Suppressor macrophage (primary cell): Measurements from ENCODE around the gene SYNE4.
"Not testable (repeated sequence)": the region's sequence is repeated elsewhere in the genome, so short reads cannot be mapped to it uniquely, and the experiment has no call there.

Experiments used
- DNase-seq, 4 experiments: peaks; one replicate each; pipeline ENCODE4 v3.0.0-alpha.2; 2020 to 2022
- total RNA-seq, 17 experiments: gene quantifications; one replicate each; lab custom pipeline; 2026; ENCODE audit warnings: mixed read lengths in 6 of 17, inconsistent platforms in 3 of 17; lab: John Stamatoyannopoulos, UW

SYNE4 gene, protein sequence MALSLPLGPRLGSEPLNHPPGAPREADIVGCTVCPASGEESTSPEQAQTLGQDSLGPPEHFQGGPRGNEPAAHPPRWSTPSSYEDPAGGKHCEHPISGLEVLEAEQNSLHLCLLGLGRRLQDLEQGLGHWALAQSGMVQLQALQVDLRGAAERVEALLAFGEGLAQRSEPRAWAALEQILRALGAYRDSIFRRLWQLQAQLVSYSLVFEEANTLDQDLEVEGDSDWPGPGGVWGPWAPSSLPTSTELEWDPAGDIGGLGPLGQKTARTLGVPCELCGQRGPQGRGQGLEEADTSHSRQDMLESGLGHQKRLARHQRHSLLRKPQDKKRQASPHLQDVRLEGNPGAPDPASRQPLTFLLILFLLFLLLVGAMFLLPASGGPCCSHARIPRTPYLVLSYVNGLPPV
- 0 to 1.1 (median 0.08) reads per million in 17 experiments for total RNA-seq

- no peak for DNase-seq
Observed at GRCh38 chr19:36008336-36008978, at the start of gene SYNE4. TSS of gene SYNE4 (minus strand) at chr19:36008813. CDS start at chr19:36008681, 132 bp downstream.

DNA sequence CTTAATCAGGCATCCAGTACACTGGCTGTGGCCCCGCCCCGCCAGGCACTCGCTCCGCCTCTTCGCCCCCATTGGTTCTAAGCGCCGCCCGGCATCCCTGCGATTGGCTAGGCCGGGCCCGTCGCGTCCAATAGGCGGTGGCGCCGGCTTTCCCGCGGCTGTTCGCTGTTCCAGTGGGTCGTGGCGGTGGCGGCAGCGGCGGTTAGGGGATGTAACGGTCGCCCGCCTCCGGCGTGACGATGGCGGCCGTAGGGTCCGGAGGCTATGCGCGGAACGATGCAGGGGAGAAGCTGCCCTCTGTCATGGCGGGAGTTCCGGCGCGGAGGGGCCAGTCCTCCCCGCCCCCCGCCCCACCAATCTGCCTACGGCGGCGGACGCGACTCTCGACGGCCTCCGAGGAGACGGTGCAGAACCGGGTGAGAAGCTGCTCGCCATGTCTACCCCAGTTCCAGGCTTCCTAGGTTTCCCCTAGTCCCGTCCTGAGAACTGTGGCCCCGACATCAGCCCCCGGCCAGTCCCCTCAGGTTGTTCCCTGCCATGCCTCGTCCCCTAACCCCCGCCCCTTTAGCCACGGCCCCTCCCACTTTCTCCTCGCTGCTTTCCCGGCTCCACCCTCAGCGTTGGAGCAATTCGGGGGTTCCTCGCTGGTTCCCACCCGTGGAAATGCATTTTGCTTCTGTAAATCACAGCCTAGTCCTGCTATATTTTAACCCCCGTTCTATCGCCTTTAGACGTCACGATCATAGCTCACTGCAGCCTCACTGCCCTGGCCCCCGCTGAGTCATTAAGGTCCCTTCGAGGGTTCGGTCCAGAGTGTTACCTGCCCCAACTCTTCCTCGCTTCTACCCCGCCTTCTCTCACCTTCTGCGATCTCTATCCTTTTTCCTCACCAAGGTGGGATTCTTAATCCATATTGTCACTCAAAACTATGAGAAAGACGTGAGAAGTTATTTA, 46.4 kb upstream of the SYNE4 start, which contains the start of gene WDR62:
Gene WDR62, plus strand, starts transcription at position 165 of the 954 bp plus-strand sequence. Its CDS starts 75 bp downstream, at position 240.
- peak; percentile 97 to 98 (median 98) for DNase-seq

- peak; percentile 100 for DNase-seq
Observed at GRCh38 chr19:36054119-36054732, 45.6 kb upstream of the SYNE4 start, which contains the start of gene THAP8. TSS of gene THAP8 (minus strand) at chr19:36054285. CDS start at chr19:36054217, 68 bp downstream.

DNA sequence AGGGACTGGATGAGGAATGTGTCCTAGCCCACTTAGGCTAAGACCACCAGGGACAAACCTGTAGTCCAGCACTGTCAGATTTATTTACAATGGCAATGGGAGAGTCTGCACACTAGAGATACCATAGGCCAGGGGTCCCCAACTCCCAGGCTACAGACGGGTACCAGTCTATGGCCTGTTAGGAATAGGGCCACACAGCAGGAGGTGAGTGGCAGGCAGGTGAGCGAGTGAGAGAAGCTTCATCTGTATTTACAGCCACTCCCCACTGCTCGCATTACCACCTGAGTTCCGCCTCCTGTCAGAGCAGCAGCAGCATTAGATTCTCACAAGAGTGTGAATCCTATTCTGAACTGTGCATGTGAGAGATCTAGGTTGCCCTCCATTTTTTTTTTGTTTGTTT, 43.0 kb upstream of the SYNE4 start:
- DNase-seq: no peak

DNA sequence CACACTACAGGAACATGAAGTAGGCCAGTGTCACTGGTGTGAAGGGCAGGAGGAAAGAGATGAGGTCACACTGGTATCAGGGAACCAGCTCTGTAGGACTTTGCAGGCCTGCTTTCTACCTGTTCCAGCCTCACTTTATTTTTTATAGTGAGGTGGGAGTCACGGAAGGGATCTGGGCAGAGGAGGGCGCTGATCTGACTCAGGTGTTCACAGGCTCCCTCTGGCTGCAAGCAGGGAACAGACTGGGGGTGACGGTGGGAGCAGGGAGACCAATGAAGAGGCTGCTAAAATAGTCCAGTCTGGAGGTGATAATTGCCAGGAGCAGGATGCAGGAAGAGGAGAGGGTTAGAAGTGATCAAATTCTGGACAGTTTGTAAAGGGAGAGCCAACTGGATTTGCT, 42.6 kb upstream of the SYNE4 start:
- DNase-seq: no peak

DNA sequence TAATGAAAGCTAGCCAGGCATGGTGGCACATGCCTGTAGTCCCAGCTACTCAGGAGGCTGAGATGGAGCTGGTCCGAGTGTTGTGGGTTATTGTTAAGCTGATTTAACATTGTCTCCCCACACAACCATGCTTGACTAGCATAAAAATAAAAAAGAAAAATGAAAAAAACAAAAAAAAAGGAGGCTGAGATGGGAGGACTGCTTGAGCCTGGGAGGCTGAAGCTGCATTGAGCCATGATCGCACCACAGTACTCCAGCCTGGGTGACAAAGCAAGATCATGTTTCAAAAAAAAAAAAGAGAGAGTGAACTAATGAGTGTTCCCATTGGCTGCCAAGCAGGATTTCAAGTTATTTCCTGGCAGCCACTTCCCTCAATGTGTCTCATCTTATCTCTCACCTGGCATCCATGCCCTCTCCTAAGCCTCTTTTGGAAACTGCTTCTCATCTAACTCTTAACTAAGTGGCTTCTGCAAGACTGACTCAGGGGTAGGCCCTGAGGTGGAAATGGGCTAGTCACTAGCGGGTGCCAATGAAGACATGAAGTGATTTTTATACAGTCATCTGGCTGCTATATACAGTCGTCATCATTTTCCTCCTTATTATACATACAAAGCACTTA, 40.6 kb upstream of the SYNE4 start:
- no peak for DNase-seq

DNA sequence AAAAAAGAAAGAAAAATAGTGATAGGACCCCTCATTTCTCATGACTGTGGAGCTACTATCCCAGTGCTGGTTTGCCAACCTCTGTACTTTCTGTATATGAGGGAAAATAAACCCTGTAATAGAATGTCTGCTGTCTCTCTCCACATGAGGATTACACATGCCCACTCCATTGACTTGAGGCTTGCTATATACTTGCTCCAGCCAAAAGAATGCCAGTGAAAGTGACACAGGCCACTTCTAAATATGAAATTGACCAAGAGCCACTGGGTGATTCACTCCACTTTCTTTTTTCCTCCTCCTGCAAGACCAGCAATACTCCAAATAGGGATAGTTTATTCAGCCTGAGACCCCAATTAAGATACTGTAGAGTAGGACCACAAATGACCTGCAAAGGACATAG, 39.2 kb upstream of the SYNE4 start:
- DNase-seq: no peak

DNA sequence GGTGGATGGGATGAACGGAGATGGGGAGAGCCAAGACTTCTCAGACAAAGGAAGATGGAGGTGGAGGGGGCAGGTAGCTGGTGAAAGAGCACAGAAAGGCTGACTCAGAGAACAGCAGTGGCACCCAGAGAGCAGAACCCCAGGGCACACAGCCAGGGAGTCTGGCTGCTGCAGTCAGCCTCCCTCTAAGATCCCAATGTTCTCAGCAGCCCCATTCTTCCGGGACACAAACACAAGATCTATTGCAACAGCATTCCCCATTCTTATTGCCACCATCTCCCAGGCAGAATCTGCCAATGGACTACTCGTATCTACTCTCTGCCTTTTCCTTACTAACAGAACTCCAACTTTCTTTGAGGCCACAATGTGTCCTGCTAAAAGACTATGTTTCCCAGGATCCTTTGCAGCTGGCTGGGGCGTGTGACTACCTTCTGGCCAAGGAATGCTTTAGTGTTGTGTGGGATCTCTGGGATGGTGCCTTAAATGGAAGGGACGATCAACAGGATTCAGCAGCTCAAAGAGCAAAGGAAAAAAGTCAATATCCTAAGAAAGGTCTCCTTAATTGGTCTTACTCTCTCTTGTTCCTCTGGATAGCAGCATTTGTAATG, 37.9 kb upstream of the SYNE4 start:
- no peak for DNase-seq

GRCh38 chr19:36043952-36044351, 35.3 kb upstream of the SYNE4 start:
- no peak for DNase-seq

DNA sequence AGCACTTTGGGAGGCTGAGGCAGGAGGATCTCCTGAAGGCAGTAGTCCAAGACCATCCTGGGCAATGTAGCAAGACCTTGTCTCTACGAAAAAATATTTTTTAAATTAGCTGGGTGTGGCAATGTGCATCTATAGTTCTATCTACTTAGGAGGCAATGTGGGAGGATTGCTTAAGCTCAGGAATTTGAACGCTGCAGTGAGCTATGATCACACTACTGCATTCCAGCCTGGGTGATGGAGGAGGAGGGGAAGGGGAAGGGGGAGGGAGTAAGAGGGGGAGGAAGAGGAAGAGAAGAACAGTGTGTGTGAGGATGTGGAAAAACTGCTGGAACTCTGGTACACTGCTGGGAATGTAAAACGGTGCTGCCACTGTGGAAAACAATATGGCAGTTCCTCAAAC, 33.2 kb upstream of the SYNE4 start:
- peak; percentile 41 to 76 (median 63) for DNase-seq

DNA sequence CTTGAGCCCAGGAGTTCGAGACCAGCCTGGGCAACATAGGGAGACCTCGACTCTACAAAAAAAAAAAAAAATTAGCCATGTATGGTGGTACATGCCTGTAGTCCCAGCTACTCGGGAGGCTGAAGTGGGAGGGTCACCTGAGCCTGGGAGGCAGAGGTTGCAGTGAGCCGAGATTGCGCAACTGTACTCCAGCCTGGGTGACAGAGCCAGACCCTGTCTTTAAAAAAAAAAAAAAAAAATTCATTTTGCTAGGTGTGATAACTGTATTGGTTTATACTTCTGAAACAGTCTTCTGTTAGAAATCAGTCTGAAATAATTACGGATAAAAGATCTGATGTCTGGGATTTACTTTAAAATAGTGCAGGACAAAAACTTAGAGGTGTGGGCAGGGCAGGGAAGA, 32.5 kb upstream of the SYNE4 start:
- not testable (repeated sequence) for DNase-seq

DNA sequence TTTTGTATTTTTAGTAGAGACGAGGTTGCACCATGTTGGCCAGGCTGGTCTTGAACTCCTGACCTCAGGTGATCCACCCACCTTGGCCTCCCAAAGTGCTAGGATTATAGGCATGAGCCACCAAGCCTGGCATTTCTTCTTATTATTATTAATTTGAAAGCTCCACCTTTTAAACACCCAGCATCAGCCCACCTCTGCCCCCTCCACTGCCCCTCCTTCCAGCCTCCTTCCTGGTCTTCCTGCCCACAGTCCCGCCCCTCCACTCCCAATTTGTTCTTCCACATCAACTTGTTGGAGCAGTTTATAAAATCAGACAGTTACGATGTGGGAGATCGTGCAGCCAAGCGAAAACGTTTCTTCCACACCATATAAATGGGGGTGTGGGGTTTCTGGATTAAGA, 31.9 kb upstream of the SYNE4 start:
- DNase-seq: no peak

DNA sequence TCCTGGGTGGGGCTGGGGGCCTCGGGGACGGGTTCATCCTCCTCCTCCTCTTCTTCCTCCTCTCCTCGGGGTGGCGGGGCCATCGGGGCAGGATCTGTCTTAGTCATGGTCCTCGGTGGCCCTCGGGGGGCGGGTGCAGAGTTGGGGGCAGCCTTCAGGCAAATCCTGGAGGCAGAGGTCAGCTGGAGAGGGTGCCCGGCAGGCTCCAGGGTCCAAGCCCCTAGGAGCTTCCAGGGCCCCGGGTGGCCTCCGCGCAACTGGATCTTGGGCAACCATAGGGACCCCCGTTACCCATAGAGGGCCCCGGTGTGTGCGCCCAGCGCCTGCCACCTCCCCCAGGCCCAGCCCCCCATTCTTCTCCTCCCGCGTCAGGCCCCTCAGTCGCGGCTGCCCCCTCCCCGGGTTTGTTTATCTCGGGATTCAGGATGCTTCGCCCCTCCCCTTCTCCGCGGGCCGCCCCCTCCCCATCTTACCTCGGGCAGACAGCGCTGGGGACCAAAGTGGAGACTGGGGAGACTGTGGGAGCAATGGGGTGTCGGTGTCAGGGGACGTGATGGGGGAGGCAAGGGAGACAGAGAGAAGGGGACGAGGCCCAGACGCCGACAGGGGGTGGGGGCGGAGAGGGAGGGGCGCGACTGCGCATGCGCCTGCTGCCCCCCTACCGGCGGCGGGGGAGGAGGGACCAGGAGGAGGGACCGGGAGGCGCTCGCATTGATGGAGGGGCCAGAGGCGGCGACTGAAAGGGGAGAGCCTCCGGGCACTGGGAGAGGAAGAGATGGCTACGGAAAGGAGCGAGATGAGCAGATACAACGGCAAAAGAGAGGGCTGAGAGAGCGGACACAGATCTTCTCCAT, 23.9 kb upstream of the SYNE4 start, which contains the start of gene CLIP3:
Gene CLIP3, minus strand, starts transcription at position 623 of the 854 bp plus-strand sequence. Its CDS starts 516 bp downstream, at position 107.
- DNase-seq: peak in 1 of 4 experiments; percentile 26

- DNase-seq: no peak
Observed at GRCh38 chr19:36031308-36031707, 22.7 kb upstream of the SYNE4 start.

DNA sequence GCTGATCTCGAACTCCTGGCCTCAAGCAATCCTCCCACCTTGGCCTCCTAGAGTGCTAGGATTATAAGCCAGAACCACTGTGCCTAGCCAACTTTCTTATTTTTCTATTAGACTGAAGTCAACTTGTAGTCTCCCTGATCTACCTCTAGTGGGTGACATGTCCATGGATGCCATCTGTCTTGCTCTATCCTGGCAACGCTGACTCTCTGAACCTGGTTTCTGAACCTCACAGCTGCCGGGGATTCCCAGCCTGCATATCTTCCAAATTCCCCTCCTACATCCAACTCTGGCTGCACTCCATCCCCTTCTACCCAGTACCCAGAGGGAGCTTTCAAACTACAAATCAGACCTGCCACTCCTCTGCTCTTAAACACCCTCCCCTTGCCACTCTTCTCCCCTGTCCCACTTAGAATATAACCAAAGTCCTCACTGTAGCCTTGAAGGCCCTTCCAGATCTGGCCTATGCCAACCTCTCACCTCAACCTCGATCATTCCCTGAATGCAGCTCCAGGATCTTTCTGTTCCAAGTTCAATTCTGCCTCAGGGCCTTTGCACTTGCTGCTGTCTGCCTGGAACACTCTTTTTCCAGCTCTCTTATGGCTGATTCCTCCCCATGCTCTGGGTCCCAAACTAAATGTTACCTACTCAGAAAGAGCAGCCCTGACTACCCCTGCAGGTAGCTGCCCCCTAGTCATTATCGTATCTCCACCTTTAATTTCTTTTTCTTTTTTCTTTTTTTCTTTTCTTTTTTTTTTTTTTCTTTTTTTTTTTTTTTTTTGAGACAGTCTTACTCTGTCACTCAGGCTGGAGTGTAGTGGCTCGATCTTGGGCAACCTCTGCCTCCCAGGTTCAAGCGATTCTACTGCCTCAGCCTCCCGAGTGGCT, 21.9 kb upstream of the SYNE4 start:
- no peak for DNase-seq

- no peak for DNase-seq
Observed at GRCh38 chr19:36028313-36029041, 19.9 kb upstream of the SYNE4 start.

DNA sequence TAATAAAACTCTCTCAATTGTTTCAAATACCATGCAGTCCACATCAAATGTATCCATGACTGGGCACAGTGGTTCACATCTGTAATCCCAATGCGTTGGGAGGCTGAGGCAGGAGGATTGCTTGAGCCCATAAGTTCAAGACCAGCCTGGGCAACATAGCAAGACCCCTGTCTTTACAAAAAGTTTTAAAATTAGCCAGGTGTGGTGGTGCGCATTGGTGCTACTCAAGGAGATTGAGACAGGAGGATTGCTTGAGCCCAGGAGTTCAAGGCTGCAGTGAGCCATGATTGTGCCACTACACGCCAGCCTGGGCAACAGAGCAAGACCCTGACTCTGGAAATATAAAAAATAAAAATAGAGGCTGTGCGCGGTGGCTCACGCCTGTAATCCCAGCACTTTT, 19.1 kb upstream of the SYNE4 start:
- DNase-seq: no peak
